ENCODE data around the gene APLP1.

DNA sequence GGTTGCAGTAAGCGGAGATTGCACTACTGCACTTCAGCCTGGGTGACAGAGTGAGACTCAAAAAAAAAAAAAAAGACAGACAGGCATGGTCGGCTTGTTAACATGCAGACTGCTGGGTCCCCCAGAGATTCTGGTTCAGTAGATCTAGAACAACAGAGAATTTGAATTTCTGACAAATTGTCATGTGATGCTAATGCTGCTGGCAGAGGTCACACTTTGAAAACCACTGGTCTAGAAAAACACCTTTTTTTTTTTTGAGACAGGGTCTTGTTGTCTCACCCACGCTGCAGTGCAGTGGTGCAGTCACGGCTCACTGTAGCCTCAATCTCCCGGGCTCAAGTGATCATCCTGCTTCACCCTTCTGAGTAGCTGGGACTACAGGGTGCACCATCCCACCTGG is 60.1 kb downstream of the APLP1 start:
- no peak for TF ChIP-seq EZH2 (IDR thresholded peaks at IDR 0.05; ENCODE audit: insufficient read depth, poor library complexity, severe bottlenecking)
- no peak for TF ChIP-seq EZH2phosphoT487 (IDR thresholded peaks at IDR 0.05; ENCODE audit: insufficient read depth, low read depth)

All from GM23248 (cell line).